ENCODE results near the gene PARP8.

Gene PARP8

DNA sequence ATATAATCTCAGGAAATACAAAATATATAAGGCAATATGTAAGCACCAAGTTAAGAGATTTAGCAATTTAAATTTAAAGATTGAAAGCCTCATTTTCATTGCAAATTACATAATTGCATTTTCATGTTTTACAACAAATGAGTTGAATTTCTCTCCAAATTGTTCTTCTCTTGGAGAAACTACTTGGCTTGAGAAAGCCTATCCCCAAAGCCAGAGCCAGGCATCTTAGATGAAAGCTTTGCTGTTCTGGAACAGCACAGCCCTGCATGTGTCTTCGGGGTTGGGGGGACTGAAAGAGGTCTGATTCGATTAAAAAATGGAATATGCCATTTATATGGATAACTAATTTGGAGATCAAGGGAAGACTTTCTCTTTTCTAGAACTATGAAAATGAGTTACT lies 212.0 kb downstream of the PARP8 start:
- no peak overlapping the region for H3K9ac ChIP-seq (ENCODE audit: low read depth in 1 of 2, low read length in 2 of 2)
- H3K9me3 ChIP-seq (ENCODE audit: control insufficient read depth in 2 of 2, low read length in 2 of 2): no peaks in the 10 kb centered on the region
- H3K4me3 ChIP-seq (ENCODE audit: low read length in 2 of 2): no peak overlapping the region
- H3K27ac ChIP-seq (ENCODE audit: low read depth in 2 of 2, low read length in 2 of 2): no peak overlapping the region
- no peaks in the 10 kb centered on the region for H3K36me3 ChIP-seq (ENCODE audit: control insufficient read depth in 2 of 2, insufficient read depth in 2 of 2, low read length in 2 of 2)
- H3K27me3 ChIP-seq (ENCODE audit: control insufficient read depth in 2 of 2, insufficient read depth in 2 of 2, low read length in 2 of 2): no peaks in the 10 kb centered on the region
- no peaks in the 10 kb centered on the region for H3K4me1 ChIP-seq (ENCODE audit: control insufficient read depth in 2 of 2, insufficient read depth in 2 of 2, low read length in 2 of 2)

DNA sequence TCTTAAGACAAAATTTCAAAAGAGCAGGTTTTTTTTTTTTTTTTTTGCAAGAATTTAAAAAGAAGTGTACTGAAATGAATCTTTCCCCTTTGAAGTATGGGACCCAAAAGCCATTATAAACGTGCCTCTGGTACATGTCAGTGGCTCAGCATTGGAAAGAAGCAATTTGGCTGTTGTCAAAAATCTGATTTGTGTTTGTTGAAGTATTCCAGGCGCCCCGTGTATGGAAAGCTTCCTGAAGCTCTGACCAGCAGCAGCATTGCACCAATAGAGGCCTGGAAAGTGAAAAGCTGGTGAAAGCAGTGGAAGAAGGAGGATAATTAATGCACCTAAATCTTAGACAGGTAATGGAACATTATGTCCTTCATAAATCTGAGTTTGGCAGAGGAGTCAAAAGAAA lies 215.0 kb downstream of the PARP8 start:
- Histone ChIP-seq H3K9me3 (ENCODE audit: control insufficient read depth in 2 of 2, low read length in 2 of 2) (no peaks in the 10 kb centered on the region), H3K27me3 (ENCODE audit: control insufficient read depth in 2 of 2, insufficient read depth in 2 of 2, low read length in 2 of 2) (no peaks in the 10 kb centered on the region), H3K27ac (ENCODE audit: low read depth in 2 of 2, low read length in 2 of 2) (no peak overlapping the region), H3K4me3 (ENCODE audit: low read length in 2 of 2) (no peak overlapping the region), H3K4me1 (ENCODE audit: control insufficient read depth in 2 of 2, insufficient read depth in 2 of 2, low read length in 2 of 2) (no peaks in the 10 kb centered on the region), H3K9ac (ENCODE audit: low read depth in 1 of 2, low read length in 2 of 2) (no peak overlapping the region), H3K36me3 (ENCODE audit: control insufficient read depth in 2 of 2, insufficient read depth in 2 of 2, low read length in 2 of 2) (no peaks in the 10 kb centered on the region)

DNA sequence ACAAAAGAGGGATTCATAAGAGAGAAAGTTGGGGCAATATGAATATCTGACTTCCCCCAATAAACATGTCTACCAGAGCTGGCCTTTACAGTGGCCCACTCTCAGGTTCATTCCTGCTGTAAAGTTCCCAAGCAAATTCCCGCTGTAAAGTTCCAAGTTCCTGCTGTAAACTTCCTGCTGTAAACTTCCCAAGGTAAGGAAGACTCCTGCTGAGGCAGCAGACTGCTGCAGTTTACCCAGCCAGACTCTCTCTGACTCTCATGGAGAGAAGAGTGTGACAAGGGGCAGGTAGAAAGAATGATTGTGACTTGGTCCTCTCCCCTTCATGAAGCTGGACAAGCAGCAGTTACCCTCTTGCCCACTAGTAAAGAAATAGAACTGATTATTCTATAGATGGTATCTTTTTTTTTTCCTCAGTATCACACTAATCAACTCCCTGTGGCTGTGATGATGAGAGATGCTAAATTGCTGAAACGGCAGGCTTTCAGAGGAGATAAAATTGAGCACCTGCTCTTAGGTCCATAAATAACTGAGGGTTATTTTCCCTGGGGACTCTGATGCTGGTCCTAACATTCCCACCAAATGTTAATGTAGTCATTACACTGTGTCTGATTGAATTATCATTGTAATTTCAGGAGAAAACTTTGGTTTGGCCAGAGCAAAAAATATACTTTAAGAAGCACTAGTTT lies 220.4 kb downstream of the PARP8 start:
- no peak overlapping the region for H3K27ac ChIP-seq (ENCODE audit: low read depth in 2 of 2, low read length in 2 of 2)
- no peaks in the 10 kb centered on the region for H3K36me3 ChIP-seq (ENCODE audit: control insufficient read depth in 2 of 2, insufficient read depth in 2 of 2, low read length in 2 of 2)
- H3K4me1 ChIP-seq (ENCODE audit: control insufficient read depth in 2 of 2, insufficient read depth in 2 of 2, low read length in 2 of 2): no peaks in the 10 kb centered on the region
- no peaks in the 10 kb centered on the region for H3K27me3 ChIP-seq (ENCODE audit: control insufficient read depth in 2 of 2, insufficient read depth in 2 of 2, low read length in 2 of 2)
- no peak overlapping the region for H3K4me3 ChIP-seq (ENCODE audit: low read length in 2 of 2)
- H3K9me3 ChIP-seq (ENCODE audit: control insufficient read depth in 2 of 2, low read length in 2 of 2): no peaks in the 10 kb centered on the region
- no peak overlapping the region for H3K9ac ChIP-seq (ENCODE audit: low read depth in 1 of 2, low read length in 2 of 2)

DNA sequence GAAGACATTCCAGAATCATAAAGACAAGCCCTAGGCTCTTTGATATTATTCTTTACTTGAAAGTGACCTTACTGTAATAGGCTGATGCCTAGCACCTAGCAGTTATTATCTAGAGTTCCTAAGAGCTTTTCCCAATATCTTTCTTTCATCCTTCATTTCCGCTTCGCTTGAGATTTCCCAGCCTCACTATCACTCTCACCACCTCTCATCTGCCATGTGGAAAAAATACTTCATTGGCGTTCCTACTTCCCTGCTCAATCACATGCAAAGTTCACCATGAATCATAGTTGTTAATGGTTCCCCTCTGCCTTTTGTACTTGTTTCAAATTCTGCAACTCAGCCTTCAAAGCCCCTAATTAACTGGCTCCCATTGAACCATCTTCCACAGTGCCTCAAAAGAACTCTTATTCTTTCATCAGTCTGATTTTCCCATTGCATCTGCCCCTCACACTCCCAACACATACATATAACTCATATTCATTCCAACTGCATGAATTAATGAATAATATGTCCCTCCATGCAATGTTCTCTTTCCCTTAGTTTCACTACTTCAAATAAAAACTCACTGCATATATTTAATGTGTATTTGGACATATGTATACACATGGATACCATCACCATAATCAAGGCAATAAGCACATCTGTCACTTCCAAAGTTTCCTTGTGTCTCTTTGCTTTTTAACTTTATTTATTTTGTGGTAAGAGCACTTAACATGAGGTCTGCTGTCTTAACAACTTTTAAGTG lies 221.6 kb downstream of the PARP8 start:
- no peaks in the 10 kb centered on the region for H3K36me3 ChIP-seq (ENCODE audit: control insufficient read depth in 2 of 2, insufficient read depth in 2 of 2, low read length in 2 of 2)
- H3K9me3 ChIP-seq (ENCODE audit: control insufficient read depth in 2 of 2, low read length in 2 of 2): no peaks in the 10 kb centered on the region
- H3K4me3 ChIP-seq (ENCODE audit: low read length in 2 of 2): no peak overlapping the region
- H3K27me3 ChIP-seq (ENCODE audit: control insufficient read depth in 2 of 2, insufficient read depth in 2 of 2, low read length in 2 of 2): no peaks in the 10 kb centered on the region
- no peak overlapping the region for H3K9ac ChIP-seq (ENCODE audit: low read depth in 1 of 2, low read length in 2 of 2)
- no peaks in the 10 kb centered on the region for H3K4me1 ChIP-seq (ENCODE audit: control insufficient read depth in 2 of 2, insufficient read depth in 2 of 2, low read length in 2 of 2)
- H3K27ac ChIP-seq (ENCODE audit: low read depth in 2 of 2, low read length in 2 of 2): no peak overlapping the region

DNA sequence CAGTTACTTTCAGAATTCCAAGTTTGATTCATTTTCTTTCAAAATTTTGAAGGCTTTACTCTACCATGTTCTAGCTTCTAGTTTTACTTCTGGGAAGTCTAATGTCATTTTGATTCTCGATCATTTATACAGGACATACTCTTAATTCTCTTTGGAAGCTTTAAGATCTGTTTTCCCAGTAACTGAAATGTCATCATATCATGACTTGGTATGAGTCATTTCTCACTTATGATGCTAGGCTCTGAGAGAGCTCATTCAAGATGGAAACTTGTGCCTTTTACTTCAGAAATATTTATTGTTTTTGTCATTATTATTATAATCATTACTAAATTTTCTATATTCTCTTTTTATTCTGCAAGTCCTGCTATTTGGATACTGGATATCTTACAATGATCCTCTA lies 222.3 kb downstream of the PARP8 start:
- no peak overlapping the region for H3K9ac ChIP-seq (ENCODE audit: low read depth in 1 of 2, low read length in 2 of 2)
- H3K27me3 ChIP-seq (ENCODE audit: control insufficient read depth in 2 of 2, insufficient read depth in 2 of 2, low read length in 2 of 2): no peaks in the 10 kb centered on the region
- H3K4me1 ChIP-seq (ENCODE audit: control insufficient read depth in 2 of 2, insufficient read depth in 2 of 2, low read length in 2 of 2): no peaks in the 10 kb centered on the region
- H3K27ac ChIP-seq (ENCODE audit: low read depth in 2 of 2, low read length in 2 of 2): no peak overlapping the region
- no peaks in the 10 kb centered on the region for H3K9me3 ChIP-seq (ENCODE audit: control insufficient read depth in 2 of 2, low read length in 2 of 2)
- H3K36me3 ChIP-seq (ENCODE audit: control insufficient read depth in 2 of 2, insufficient read depth in 2 of 2, low read length in 2 of 2): no peaks in the 10 kb centered on the region
- no peak overlapping the region for H3K4me3 ChIP-seq (ENCODE audit: low read length in 2 of 2)

DNA sequence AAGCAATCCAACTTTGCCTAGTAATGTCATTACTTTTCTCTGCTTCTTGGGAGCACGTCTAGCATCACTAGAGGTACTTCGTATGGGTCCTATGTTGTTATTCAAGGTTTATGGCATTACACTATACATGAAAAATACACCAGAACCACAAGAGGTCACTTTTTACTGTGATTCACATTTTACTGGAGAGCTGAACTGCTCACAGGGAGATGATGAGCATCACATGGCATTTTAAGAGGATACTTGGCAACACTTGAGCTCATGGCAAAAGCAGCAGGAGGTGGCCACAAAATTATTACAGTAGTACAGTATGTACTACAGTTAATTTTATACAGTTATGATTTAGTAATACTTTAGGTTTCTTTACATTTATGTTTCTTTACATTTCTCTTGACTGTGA lies 223.4 kb downstream of the PARP8 start:
- Histone ChIP-seq H3K36me3 (ENCODE audit: control insufficient read depth in 2 of 2, insufficient read depth in 2 of 2, low read length in 2 of 2) (no peaks in the 10 kb centered on the region), H3K9me3 (ENCODE audit: control insufficient read depth in 2 of 2, low read length in 2 of 2) (no peaks in the 10 kb centered on the region), H3K27ac (ENCODE audit: low read depth in 2 of 2, low read length in 2 of 2) (no peak overlapping the region), H3K27me3 (ENCODE audit: control insufficient read depth in 2 of 2, insufficient read depth in 2 of 2, low read length in 2 of 2) (no peaks in the 10 kb centered on the region), H3K4me1 (ENCODE audit: control insufficient read depth in 2 of 2, insufficient read depth in 2 of 2, low read length in 2 of 2) (no peaks in the 10 kb centered on the region), H3K4me3 (ENCODE audit: low read length in 2 of 2) (no peak overlapping the region), H3K9ac (ENCODE audit: low read depth in 1 of 2, low read length in 2 of 2) (no peak overlapping the region)

All from mucosa of rectum (tissue), 2 donors.